ENCODE results near the gene C3orf22.

Gene C3orf22

DNA sequence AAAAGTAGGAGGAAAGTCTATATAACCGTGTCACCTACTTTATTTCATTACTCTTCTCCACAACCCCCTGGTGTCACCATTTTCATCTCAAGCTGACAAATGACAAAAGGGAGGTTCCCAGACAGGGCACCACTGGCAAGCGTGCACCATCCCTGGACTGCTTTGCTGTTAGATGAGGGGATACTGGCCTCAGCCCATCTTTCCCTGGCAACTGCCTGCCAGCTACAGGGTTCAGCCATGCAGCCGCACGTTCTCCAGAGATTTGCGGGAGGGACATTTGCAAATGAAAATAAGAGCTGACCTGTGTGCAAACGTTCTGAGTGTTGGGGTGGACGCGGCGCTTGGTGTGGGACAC is 41.8 kb downstream of the C3orf22 start:
- no peak overlapping the region for H3K4me3 ChIP-seq (ENCODE audit: low read length)
- no peak overlapping the region for H2AFZ ChIP-seq (ENCODE audit: low read depth, low read length)
- H3K4me1 ChIP-seq (ENCODE audit: insufficient read depth, low read length): no peaks in the 10 kb centered on the region
- H3K36me3 ChIP-seq (ENCODE audit: insufficient read depth, low read length): no peaks in the 10 kb centered on the region
- no peaks in the 10 kb centered on the region for H3K9me3 ChIP-seq (ENCODE audit: low read length)
- peaks cover 21% of the 10 kb centered on the region for H3K27me3 ChIP-seq (ENCODE audit: insufficient read depth, low read length)

- Histone ChIP-seq H3K4me3 (ENCODE audit: low read length) (no peak overlapping the region), H3K9me3 (ENCODE audit: low read length) (no peaks in the 10 kb centered on the region), H2AFZ (ENCODE audit: low read depth, low read length) (no peak overlapping the region), H3K4me1 (ENCODE audit: insufficient read depth, low read length) (no peaks in the 10 kb centered on the region), H3K27me3 (ENCODE audit: insufficient read depth, low read length) (peaks cover 21% of the 10 kb centered on the region), H3K36me3 (ENCODE audit: insufficient read depth, low read length) (no peaks in the 10 kb centered on the region)
These were observed 42.4 kb downstream of the C3orf22 start for GRCh38 chr3:126516152-126516935.

- peaks cover 26% of the 10 kb centered on the region for H3K27me3 ChIP-seq (ENCODE audit: insufficient read depth, low read length)
- no peak overlapping the region for H2AFZ ChIP-seq (ENCODE audit: low read depth, low read length)
These were observed 43.5 kb downstream of the C3orf22 start for GRCh38 chr3:126515066-126515706.

GRCh38 chr3:126514161-126514560 is 44.6 kb downstream of the C3orf22 start:
- H3K27me3 ChIP-seq (ENCODE audit: insufficient read depth, low read length): peaks cover 26% of the 10 kb centered on the region

More at GRCh38 chr3:126515066-126515706, 43.5 kb downstream of the C3orf22 start:
- Histone ChIP-seq H3K4me3 (ENCODE audit: low read length) (no peak overlapping the region), H3K36me3 (ENCODE audit: insufficient read depth, low read length) (no peaks in the 10 kb centered on the region), H3K9me3 (ENCODE audit: low read length) (no peaks in the 10 kb centered on the region), H3K4me1 (ENCODE audit: insufficient read depth, low read length) (no peaks in the 10 kb centered on the region)

DNA sequence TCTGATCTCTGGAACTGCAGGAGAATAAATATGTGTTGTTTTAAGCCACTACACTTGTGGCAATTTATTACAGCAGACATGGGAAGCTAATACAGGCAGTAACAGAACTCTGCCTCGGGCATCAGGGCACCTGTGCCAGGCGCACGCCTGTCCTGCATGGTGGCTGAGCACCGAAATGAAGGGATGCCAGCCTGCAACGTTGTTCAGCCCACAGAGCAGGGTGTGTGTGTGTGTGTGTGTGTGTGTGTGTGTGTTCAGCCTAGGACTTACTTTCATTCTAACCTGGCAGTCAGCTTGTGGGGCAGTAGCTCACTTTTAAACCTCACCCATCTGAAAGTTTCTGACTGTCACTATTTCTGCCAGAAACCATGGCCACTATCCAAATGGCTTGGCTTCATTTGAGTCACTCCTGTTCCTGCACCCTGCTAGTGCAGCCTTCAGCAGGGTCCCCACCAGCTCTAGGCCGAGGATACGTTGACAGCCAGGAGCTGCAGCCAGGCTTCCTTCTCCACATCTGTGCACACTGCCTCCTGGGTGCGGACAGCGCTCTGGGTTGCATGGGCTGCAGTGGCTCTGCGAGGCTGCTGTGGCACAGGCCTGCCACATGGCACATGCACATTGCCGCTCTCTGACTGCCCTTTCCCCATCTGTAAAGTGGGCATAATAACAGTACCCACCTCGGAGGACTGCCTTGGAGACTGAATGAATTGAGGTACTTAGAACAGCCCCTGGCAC is 45.6 kb downstream of the C3orf22 start:
- Histone ChIP-seq H3K36me3 (ENCODE audit: insufficient read depth, low read length) (no peaks in the 10 kb centered on the region), H3K27me3 (ENCODE audit: insufficient read depth, low read length) (peaks cover 22% of the 10 kb centered on the region), H2AFZ (ENCODE audit: low read depth, low read length) (no peak overlapping the region), H3K9me3 (ENCODE audit: low read length) (no peaks in the 10 kb centered on the region), H3K4me3 (ENCODE audit: low read length) (no peak overlapping the region), H3K4me1 (ENCODE audit: insufficient read depth, low read length) (no peaks in the 10 kb centered on the region)

More at GRCh38 chr3:126514161-126514560, 44.6 kb downstream of the C3orf22 start:
- H3K9me3 ChIP-seq (ENCODE audit: low read length): no peaks in the 10 kb centered on the region
- no peaks in the 10 kb centered on the region for H3K36me3 ChIP-seq (ENCODE audit: insufficient read depth, low read length)
- no peak overlapping the region for H3K4me3 ChIP-seq (ENCODE audit: low read length)
- H3K4me1 ChIP-seq (ENCODE audit: insufficient read depth, low read length): no peaks in the 10 kb centered on the region
- H2AFZ ChIP-seq (ENCODE audit: low read depth, low read length): no peak overlapping the region

- no peaks in the 10 kb centered on the region for H3K4me1 ChIP-seq (ENCODE audit: insufficient read depth, low read length)
- H2AFZ ChIP-seq (ENCODE audit: low read depth, low read length): no peak overlapping the region
- H3K36me3 ChIP-seq (ENCODE audit: insufficient read depth, low read length): no peaks in the 10 kb centered on the region
- no peaks in the 10 kb centered on the region for H3K9me3 ChIP-seq (ENCODE audit: low read length)
- peaks cover 22% of the 10 kb centered on the region for H3K27me3 ChIP-seq (ENCODE audit: insufficient read depth, low read length)
- H3K4me3 ChIP-seq (ENCODE audit: low read length): no peak overlapping the region
These were observed 46.7 kb downstream of the C3orf22 start for GRCh38 chr3:126512026-126512425.

DNA sequence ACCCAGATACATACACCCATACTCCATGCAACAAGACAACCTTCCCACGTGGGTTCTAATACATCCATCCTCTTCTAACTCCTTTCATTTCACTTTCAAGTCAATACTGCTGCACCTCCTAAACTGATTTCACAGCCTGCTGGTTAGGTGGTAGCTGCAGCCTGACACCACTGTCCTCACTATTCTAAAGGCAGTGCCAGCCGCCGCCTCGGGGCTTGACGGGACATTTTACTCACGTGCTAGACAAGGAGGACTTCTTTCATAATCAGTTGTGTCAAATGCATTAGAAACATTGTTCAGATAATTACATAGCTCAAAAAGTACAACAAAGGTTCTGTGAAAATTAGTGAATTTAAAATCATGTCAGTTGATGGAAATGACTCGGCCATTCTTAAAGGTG is 47.4 kb downstream of the C3orf22 start:
- no peaks in the 10 kb centered on the region for H3K9me3 ChIP-seq (ENCODE audit: low read length)
- peaks cover 22% of the 10 kb centered on the region for H3K27me3 ChIP-seq (ENCODE audit: insufficient read depth, low read length)
- no peaks in the 10 kb centered on the region for H3K36me3 ChIP-seq (ENCODE audit: insufficient read depth, low read length)
- H3K4me1 ChIP-seq (ENCODE audit: insufficient read depth, low read length): no peaks in the 10 kb centered on the region
- H3K4me3 ChIP-seq (ENCODE audit: low read length): no peak overlapping the region
- H2AFZ ChIP-seq (ENCODE audit: low read depth, low read length): no peak overlapping the region

DNA sequence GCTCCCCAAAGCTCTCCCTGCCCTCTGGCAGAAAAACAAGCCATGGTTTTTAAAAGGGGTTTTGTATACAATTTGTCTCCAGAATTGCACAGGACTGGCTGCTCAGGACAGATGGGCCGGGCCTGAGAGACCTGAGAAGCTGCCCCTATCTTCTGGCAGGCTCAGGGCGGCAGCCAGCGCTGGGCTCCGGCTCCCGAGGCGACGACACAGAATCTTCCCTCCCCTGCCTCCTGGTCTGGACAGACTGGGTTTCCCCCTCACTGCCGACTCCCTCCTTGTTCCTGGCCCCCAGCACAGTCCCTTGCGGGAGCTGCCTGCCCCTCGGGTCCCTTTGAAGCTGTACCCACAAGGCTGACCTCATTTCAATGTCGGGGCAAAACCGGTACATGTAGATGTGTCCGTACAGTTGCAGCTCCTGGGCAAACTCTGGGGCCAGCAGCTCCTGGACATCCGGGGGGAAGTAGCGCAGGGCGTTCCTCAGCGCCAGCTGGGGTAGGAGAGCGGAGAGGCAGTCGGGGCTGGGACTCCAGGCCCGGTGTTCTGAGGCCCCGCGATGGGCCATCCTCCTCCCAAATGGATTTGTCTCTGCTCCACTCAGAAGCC is 48.3 kb downstream of the C3orf22 start:
- Histone ChIP-seq H3K4me3 (ENCODE audit: low read length) (no peak overlapping the region), H2AFZ (ENCODE audit: low read depth, low read length) (no peak overlapping the region), H3K27me3 (ENCODE audit: insufficient read depth, low read length) (peaks cover 24% of the 10 kb centered on the region), H3K36me3 (ENCODE audit: insufficient read depth, low read length) (no peaks in the 10 kb centered on the region), H3K9me3 (ENCODE audit: low read length) (no peaks in the 10 kb centered on the region), H3K4me1 (ENCODE audit: insufficient read depth, low read length) (no peaks in the 10 kb centered on the region)

DNA sequence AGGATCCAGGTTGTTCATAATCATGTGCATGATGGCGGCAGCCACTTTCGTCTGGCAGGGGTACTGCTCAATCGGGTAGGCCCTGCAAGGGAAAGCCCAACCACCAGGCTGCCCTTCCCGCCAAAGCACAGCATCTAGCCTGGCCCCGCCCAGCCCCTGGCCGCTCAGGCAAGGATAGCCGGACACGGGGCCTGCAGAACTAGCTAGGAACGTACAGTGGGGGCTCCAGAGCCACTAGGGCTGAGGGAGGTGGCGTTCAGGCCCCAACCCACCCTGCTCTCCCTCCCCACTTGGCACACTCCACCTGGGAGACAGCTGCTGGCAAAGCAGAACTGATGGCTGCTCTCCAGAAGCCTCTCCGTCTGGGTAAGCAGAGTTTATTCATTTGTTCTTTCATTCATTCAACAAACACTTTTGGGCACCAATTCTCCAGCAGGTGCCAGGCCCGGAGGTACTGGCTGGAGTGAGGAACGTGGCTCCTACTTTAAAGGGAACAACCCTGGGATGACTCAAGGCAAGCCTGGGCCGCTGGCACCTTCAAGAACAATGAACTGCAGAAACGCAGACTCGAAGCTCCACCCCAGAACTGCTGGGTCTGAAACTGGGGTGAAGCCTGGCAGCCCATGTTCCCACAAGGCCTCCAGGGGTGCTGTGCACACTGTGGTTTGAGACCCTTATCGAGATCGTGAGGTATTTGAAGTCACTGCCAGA is 49.0 kb downstream of the C3orf22 start:
- Histone ChIP-seq H3K27me3 (ENCODE audit: insufficient read depth, low read length) (peaks cover 24% of the 10 kb centered on the region), H3K9me3 (ENCODE audit: low read length) (no peaks in the 10 kb centered on the region)

GRCh38 chr3:126508564-126508964 is 50.2 kb downstream of the C3orf22 start:
- Histone ChIP-seq H3K9me3 (ENCODE audit: low read length) (no peaks in the 10 kb centered on the region), H2AFZ (ENCODE audit: low read depth, low read length) (no peak overlapping the region), H3K36me3 (ENCODE audit: insufficient read depth, low read length) (no peaks in the 10 kb centered on the region), H3K27me3 (ENCODE audit: insufficient read depth, low read length) (peaks cover 23% of the 10 kb centered on the region), H3K4me1 (ENCODE audit: insufficient read depth, low read length) (no peaks in the 10 kb centered on the region), H3K4me3 (ENCODE audit: low read length) (no peak overlapping the region)

More for the DNA sequence above, 49.0 kb downstream of the C3orf22 start:
- Histone ChIP-seq H2AFZ (ENCODE audit: low read depth, low read length) (no peak overlapping the region), H3K4me1 (ENCODE audit: insufficient read depth, low read length) (no peaks in the 10 kb centered on the region), H3K36me3 (ENCODE audit: insufficient read depth, low read length) (no peaks in the 10 kb centered on the region), H3K4me3 (ENCODE audit: low read length) (no peak overlapping the region)

DNA sequence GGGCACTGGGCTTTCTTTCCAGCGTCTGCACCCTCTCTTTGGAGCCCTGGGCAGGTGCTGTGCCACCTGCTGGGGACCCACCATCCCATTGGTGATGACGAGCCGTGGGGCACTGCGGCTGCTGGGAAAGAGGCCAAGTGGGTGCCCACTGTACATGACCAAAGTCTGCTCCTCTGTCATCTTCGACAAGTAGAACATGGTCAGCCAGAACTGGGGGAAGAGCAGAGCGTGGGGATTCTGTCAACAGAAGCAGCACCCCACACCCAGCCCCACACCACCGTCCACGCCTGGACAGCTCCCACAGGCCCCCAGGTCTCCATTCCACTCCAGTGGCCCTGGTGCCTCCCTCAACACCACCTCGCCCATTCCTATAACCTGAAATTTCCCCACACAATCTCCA is 50.8 kb downstream of the C3orf22 start:
- Histone ChIP-seq H3K4me3 (ENCODE audit: low read length) (no peak overlapping the region), H3K4me1 (ENCODE audit: insufficient read depth, low read length) (no peaks in the 10 kb centered on the region)

GRCh38 chr3:126503701-126504100 is 55.0 kb downstream of the C3orf22 start:
- Histone ChIP-seq H3K27me3 (ENCODE audit: insufficient read depth, low read length) (peaks cover 2% of the 10 kb centered on the region), H3K9me3 (ENCODE audit: low read length) (no peaks in the 10 kb centered on the region), H3K4me3 (ENCODE audit: low read length) (no peak overlapping the region), H2AFZ (ENCODE audit: low read depth, low read length) (no peak overlapping the region), H3K4me1 (ENCODE audit: insufficient read depth, low read length) (peaks cover 8% of the 10 kb centered on the region), H3K36me3 (ENCODE audit: insufficient read depth, low read length) (no peaks in the 10 kb centered on the region)

More for the DNA sequence above, 50.8 kb downstream of the C3orf22 start:
- H3K27me3 ChIP-seq (ENCODE audit: insufficient read depth, low read length): peaks cover 16% of the 10 kb centered on the region
- no peaks in the 10 kb centered on the region for H3K36me3 ChIP-seq (ENCODE audit: insufficient read depth, low read length)
- H2AFZ ChIP-seq (ENCODE audit: low read depth, low read length): no peak overlapping the region
- H3K9me3 ChIP-seq (ENCODE audit: low read length): no peaks in the 10 kb centered on the region

Data from neuron (in vitro differentiated cells).